OCI-LY7 (cell line): Measurements from ENCODE around the gene KRTAP10-9. TPM values are rescaled to one million over a fixed set of nuclear protein-coding genes. Genes with fewer than 3 reads are reported as not detected.

Experiments used
- BruUV-seq: library from RNA; stranded (reverse); fragments of 400-500 nt; replicated peaks from 2 replicates; lab custom pipeline; 2021; lab: Mats Ljungman, UMichigan
- CTCF ChIA-PET: fragments of 300-600 bp; sonication (Branson Sonifier 250); formaldehyde crosslinking; loops from one replicate; lab custom pipeline; 2022; ENCODE audit warnings: antibody characterized with exemption; ENCODE audit not compliant: unreplicated experiment; lab: Charles Lee
- POLR2A ChIA-PET: fragments of 300-600 bp; sonication (Branson Sonifier 250); formaldehyde crosslinking; loops from one replicate; lab custom pipeline; 2022; ENCODE audit warnings: antibody characterized with exemption; lab: Charles Lee
- DNase-seq: peaks from one replicate; pipeline ENCODE4 v3.0.0-alpha.2; 2015; ENCODE audit warnings: low spot score
- H2AFZ ChIP-seq: fragments of 200-600 bp; sonication (generic), shearing (Covaris generic); 2 replicates; pipeline ENCODE4 v1.6.1; 2014; ENCODE audit warnings: mild to moderate bottlenecking, antibody characterized with exemption, low read length, moderate library complexity
- H3K27ac ChIP-seq: fragments of 200-600 bp; sonication (generic); 2 replicates; pipeline ENCODE4 v1.5.1; 2014; ENCODE audit warnings: mixed run types, low read depth, mild to moderate bottlenecking, moderate library complexity, low read length, inconsistent platforms; ENCODE audit not compliant: poor library complexity, severe bottlenecking
- H3K36me3 ChIP-seq: fragments of 200-600 bp; sonication (generic); 2 replicates; pipeline ENCODE4 v1.6.1; 2014; ENCODE audit warnings: mild to moderate bottlenecking, antibody characterized with exemption, low read length, moderate library complexity, mixed read lengths; ENCODE audit not compliant: insufficient read depth
- H3K4me1 ChIP-seq: fragments of 200-600 bp; sonication (generic); 2 replicates; pipeline ENCODE4 v1.5.1; 2014; ENCODE audit warnings: mild to moderate bottlenecking, low read length; ENCODE audit not compliant: insufficient read depth, poor library complexity, severe bottlenecking
- H3K4me2 ChIP-seq: fragments of 200-600 bp; sonication (generic); 2 replicates; pipeline ENCODE4 v1.6.1; 2014; ENCODE audit warnings: mild to moderate bottlenecking, low read length
- H3K4me3 ChIP-seq: fragments of 200-600 bp; sonication (generic); 2 replicates; pipeline ENCODE4 v1.5.1; 2014; ENCODE audit warnings: mild to moderate bottlenecking, low read depth, low read length; ENCODE audit not compliant: poor library complexity, severe bottlenecking
- H3K79me2 ChIP-seq: fragments of 200-600 bp; sonication (generic); 2 replicates; pipeline ENCODE4 v1.6.1; 2016; ENCODE audit warnings: low read depth, mild to moderate bottlenecking, low read length, moderate library complexity, mixed read lengths; ENCODE audit not compliant: insufficient read depth
- H3K9me2 ChIP-seq: fragments of 200-600 bp; sonication (generic); 2 replicates; pipeline ENCODE4 v1.6.1; 2016; ENCODE audit warnings: mild to moderate bottlenecking, low read length, mixed read lengths; ENCODE audit not compliant: insufficient read depth
- H3K9me3 ChIP-seq: fragments of 200-600 bp; sonication (generic); 2 replicates; pipeline ENCODE4 v1.6.1; 2014; ENCODE audit warnings: mild to moderate bottlenecking, mixed run types, low read length, mixed read lengths
- H4K20me1 ChIP-seq: fragments of 200-600 bp; sonication (generic); 2 replicates; pipeline ENCODE4 v1.6.1; 2014; ENCODE audit warnings: mild to moderate bottlenecking, antibody characterized with exemption, low read length, moderate library complexity, mixed read lengths; ENCODE audit not compliant: insufficient read depth
- CTCF ChIP-seq: fragments of 200-600 bp; sonication (generic); conservative IDR thresholded peaks from 2 replicates; pipeline ENCODE4 v1.5.1; 2014; ENCODE audit warnings: mild to moderate bottlenecking, antibody characterized with exemption, low read length, moderate library complexity, mixed read lengths
- EZH2phosphoT487 ChIP-seq: fragments of 200-600 bp; sonication (generic); IDR thresholded peaks from 2 replicates; pipeline ENCODE4 v1.6.1; 2018; ENCODE audit warnings: low read depth, borderline replicate concordance, mild to moderate bottlenecking, mixed run types, antibody characterized with exemption, low read length, moderate library complexity, mixed read lengths
- intact Hi-C: fragments of 100-400 bp; cut with micrococcal nuclease; formaldehyde crosslinking; loops from one replicate; pipeline ENCODE4 v1.10.0; 2022; ENCODE audit not compliant: unreplicated experiment
- total RNA-seq, 2 experiments: library from RNA; depleted of rRNA in 1 of 2; stranded (reverse); fragments of >200 nt in 1 of 2; shearing (Covaris generic) in 1 of 2; gene quantifications; 2 replicates each; pipeline ENCODE4 v1.2.3, GENCODE V29; 2014 to 2022

The KRTAP10-9 gene
- total RNA-seq, 2 experiments from 2014 or later, result not detected

GRCh38 chr21:44583800-44584147 is 43.1 kb upstream of the KRTAP10-9 start:
- ChIA-PET POLR2A (no interaction called here), CTCF (no interaction called here)
- no peak for TF ChIP-seq CTCF
- TF ChIP-seq EZH2phosphoT487, result no peak
- peaks cover 10% of the 10 kb centered on the region; the same call in 1 of the 2 replicates for H3K9me3 ChIP-seq
- no peaks in the 10 kb centered on the region for H3K9me2 ChIP-seq
- H4K20me1 ChIP-seq, result no peaks in the 10 kb centered on the region
- intact Hi-C loops, result no loop called here
- no peaks in the 10 kb centered on the region for H3K79me2 ChIP-seq
- H3K4me1 ChIP-seq, result no peaks in the 10 kb centered on the region
- no peaks in the 10 kb centered on the region for H3K36me3 ChIP-seq
- no TSS peak for BruUV-seq
- no peak overlapping the region for H3K27ac ChIP-seq
- H3K4me3 ChIP-seq, result no peak overlapping the region
- H3K4me2 ChIP-seq, result no peak overlapping the region
- no peak overlapping the region for H2AFZ ChIP-seq
- no peak for DNase-seq

- Histone ChIP-seq H3K36me3 (no peaks in the 10 kb centered on the region), H3K27ac (no peak overlapping the region), H3K4me3 (no peak overlapping the region), H3K9me2 (no peaks in the 10 kb centered on the region), H3K79me2 (no peaks in the 10 kb centered on the region), H2AFZ (no peak overlapping the region), H3K9me3 (peaks cover 10% of the 10 kb centered on the region; the same call in 1 of the 2 replicates), H3K4me1 (no peaks in the 10 kb centered on the region), H4K20me1 (no peaks in the 10 kb centered on the region), H3K4me2 (no peak overlapping the region)
- CTCF ChIA-PET, result no interaction called here
- POLR2A ChIA-PET, result no interaction called here
- DNase-seq, result no peak
- TF ChIP-seq EZH2phosphoT487, result no peak
- TF ChIP-seq CTCF, result no peak
- BruUV-seq, result no TSS peak
- intact Hi-C loops, result no loop called here
These were observed 41.0 kb upstream of the KRTAP10-9 start for GRCh38 chr21:44585892-44586291.

DNA sequence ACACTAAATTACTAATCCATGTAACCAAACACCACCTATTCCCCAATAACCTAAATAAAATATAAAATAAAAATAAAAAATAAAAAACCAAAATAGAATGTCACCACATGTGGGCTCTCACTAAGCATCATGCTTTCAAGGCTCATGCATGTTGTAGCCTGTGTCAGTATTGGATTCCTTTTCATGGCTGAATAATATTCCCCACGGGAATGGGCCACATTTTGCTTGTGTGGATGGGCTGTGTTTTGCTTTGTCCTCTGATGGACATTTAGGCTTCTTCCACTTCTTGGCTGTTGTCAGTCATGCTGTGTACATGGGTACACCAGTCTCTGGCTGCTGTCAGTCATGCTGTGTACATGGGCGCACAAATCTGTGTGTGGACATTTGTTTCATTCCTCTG is 37.8 kb upstream of the KRTAP10-9 start:
- no peak for DNase-seq
- Histone ChIP-seq H4K20me1 (no peaks in the 10 kb centered on the region), H3K4me3 (no peak overlapping the region), H3K9me2 (no peaks in the 10 kb centered on the region), H3K79me2 (no peaks in the 10 kb centered on the region), H2AFZ (no peak overlapping the region), H3K9me3 (no peaks in the 10 kb centered on the region), H3K36me3 (no peaks in the 10 kb centered on the region), H3K27ac (no peak overlapping the region), H3K4me1 (no peaks in the 10 kb centered on the region), H3K4me2 (no peak overlapping the region)
- ChIA-PET CTCF (no interaction called here), POLR2A (no interaction called here)
- intact Hi-C loops, result no loop called here
- TF ChIP-seq EZH2phosphoT487 (no peak), CTCF (no peak)
- no TSS peak for BruUV-seq
